Adrenal gland (tissue), 12 donors: ENCODE results near the gene GPATCH8. TPM values are rescaled to one million over a fixed set of nuclear protein-coding genes. Genes with fewer than 3 reads are reported as not detected.

Experiments
- DNase-seq, 7 donors: peaks; one replicate each; pipeline ENCODE4 v3.0.0-alpha.2; 2019 to 2020
- H3K27ac ChIP-seq, 5 donors: fragments of 200-600 bp; sonication (generic) in 4 of 5; 1 replicate in 3 of 5; 2 replicates in 2 of 5; pipeline versions ENCODE4 v1.5.1 to v1.8.0; 2016 to 2020; ENCODE audit warnings: mild to moderate bottlenecking in 1 of 5
- H3K27me3 ChIP-seq: fragments of 200-600 bp; 2 replicates; pipeline ENCODE4 v1.8.0; 2021
- H3K36me3 ChIP-seq, 2 donors: fragments of 200-600 bp; replicated peaks in 1 of 2; 1 replicate in 1 of 2; 2 replicates in 1 of 2; pipeline versions ENCODE4 v1.5.1 to v1.8.0; 2018 to 2022
- H3K4me1 ChIP-seq, 2 donors: fragments of 200-600 bp; replicated peaks in 1 of 2; 1 replicate in 1 of 2; 2 replicates in 1 of 2; pipeline versions ENCODE4 v1.5.1 to v1.8.0; 2018 to 2021
- H3K4me3 ChIP-seq, 4 donors: fragments of 200-600 bp; sonication (generic) in 3 of 4; one replicate each; pipeline ENCODE4 v1.5.1; 2016 to 2018
- H3K9me3 ChIP-seq, 3 donors: fragments of 200-600 bp; sonication (generic) in 1 of 3; replicated peaks in 1 of 3; 1 replicate in 2 of 3; 2 replicates in 1 of 3; pipeline versions ENCODE4 v1.5.1 to v1.8.0; 2016 to 2021
- POLR2A ChIP-seq, 2 donors: fragments of 450-650 bp; IDR thresholded peaks; one replicate each; pipeline ENCODE4 v1.6.1; 2017; ENCODE audit warnings: antibody characterized with exemption in 2 of 2, mild to moderate bottlenecking in 2 of 2, moderate library complexity in 1 of 2
- WGBS, 4 donors: extraction: QIAGEN DNeasy Blood & Tissue Kit in 2 of 4; methylation state at CpG; one replicate each; pipeline versions ENCODE4 v1.1.5 to v1.1.7; 2013 to 2017; 5-methylcytosine and 5-hydroxymethylcytosine counted together
- intact Hi-C, 2 donors: fragments of 100-400 bp; cut with DNase I; formaldehyde crosslinking; loops; one replicate each; pipeline versions ENCODE4 v1.14.1 to v1.15.0; 2022 to 2023
- polyA plus RNA-seq, 3 donors: library from polyadenylated mRNA; stranded (reverse); fragments of 200-250 nt in 2 of 3; fragments of 350-450 nt in 1 of 3; fragmentation: Illumina TruSeq in 1 of 3; extraction: RNeasy Lipid Tissue Mini Kit (QIAGEN cat#74804) in 1 of 3; gene quantifications; one replicate each; pipeline ENCODE4 v1.2.3, GENCODE V29; 2013 to 2014
- total RNA-seq, 9 donors: library from RNA; depleted of rRNA in 4 of 9; stranded (reverse); fragments of >200 nt in 4 of 9; fragments of 120-200 nt in 1 of 9; fragmentation: NEBNext Ultra II Directional in 1 of 9; extraction: Animal tissue kit (Norgen Biotek cat#: 25700) in 1 of 9; gene quantifications; one replicate each; pipeline versions ENCODE4 v1.1.0 to v1.2.4, GENCODE V29; 2013 to 2023
- TF ChIP-seq, protein P1 (sequence below), 6 experiments: fragments of 450-650 bp in 4 of 6; fragments of 200-600 bp in 2 of 6; sonication (generic) in 1 of 6; IDR thresholded peaks; 1 replicate in 5 of 6; 2 replicates in 1 of 6; pipeline versions ENCODE4 v1.5.1 to v1.8.0; 2016 to 2021; ENCODE audit warnings: antibody characterized with exemption in 6 of 6, mild to moderate bottlenecking in 2 of 6, moderate library complexity in 1 of 6
- donor health status: healthy with polysubstance abuse.
- donor health status: Bipolar disorder and iron deficiency.
- donor health status: DM: yes; HTN: yes; CAD: no.
- donor health status: DM: no; HTN: no; CAD: no.
- donor health status: DM: no; HTN: no; CAD: no.
- donor health status: DM: yes; HTN: yes; CAD: no.

The GPATCH8 gene
- total and polyA plus RNA-seq, 12 donors, result 7.2 to 33.6 (median 28.8) TPM

DNA sequence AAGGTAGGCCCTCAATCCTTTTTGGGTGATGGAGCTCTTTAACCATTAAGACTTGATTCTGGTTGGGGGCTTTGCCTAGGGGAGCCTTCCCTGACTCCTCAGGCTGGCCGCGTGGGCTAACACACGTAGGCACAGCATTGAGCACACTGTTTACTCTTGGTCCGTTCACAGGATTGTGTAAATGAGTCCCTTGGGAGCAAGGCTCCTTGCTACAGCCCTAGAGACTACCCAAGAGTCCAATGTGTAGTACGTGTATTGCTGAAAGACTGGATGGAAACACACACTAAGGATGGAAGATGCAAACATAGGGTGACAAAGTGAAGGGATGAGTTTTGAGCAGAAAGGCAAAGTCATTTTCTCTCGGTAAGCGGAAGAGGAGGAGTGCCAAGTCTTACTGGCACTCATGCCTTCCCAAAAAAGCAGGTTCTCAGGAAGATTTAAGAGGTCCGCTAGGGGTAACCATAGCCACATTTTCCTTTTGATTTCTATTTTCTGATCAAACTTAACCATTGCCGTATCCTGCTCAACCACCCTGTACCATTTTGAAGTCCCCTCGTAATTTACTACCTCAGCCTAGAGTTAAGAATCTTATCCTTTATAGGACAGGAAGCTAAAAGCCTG is 112.8 kb downstream of the GPATCH8 start:
- DNase-seq, result peak in 2 of 7 donors; percentile 3 to 33
- Histone ChIP-seq H3K27ac (no peak overlapping the region), H3K27me3 (peaks cover 4% of the 10 kb centered on the region), H3K4me3 (no peak overlapping the region), H3K9me3 (no peaks in the 10 kb centered on the region), H3K4me1 (peaks cover 0 to 10% of the 10 kb centered on the region in 2 donors), H3K36me3 (no peaks in the 10 kb centered on the region)
- TF ChIP-seq POLR2A (IDR thresholded peaks at IDR 0.05), result no peak
- TF ChIP-seq, protein P1, sequence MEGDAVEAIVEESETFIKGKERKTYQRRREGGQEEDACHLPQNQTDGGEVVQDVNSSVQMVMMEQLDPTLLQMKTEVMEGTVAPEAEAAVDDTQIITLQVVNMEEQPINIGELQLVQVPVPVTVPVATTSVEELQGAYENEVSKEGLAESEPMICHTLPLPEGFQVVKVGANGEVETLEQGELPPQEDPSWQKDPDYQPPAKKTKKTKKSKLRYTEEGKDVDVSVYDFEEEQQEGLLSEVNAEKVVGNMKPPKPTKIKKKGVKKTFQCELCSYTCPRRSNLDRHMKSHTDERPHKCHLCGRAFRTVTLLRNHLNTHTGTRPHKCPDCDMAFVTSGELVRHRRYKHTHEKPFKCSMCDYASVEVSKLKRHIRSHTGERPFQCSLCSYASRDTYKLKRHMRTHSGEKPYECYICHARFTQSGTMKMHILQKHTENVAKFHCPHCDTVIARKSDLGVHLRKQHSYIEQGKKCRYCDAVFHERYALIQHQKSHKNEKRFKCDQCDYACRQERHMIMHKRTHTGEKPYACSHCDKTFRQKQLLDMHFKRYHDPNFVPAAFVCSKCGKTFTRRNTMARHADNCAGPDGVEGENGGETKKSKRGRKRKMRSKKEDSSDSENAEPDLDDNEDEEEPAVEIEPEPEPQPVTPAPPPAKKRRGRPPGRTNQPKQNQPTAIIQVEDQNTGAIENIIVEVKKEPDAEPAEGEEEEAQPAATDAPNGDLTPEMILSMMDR (IDR thresholded peaks at IDR 0.05), result no peak
- intact Hi-C loops, result loop anchor here in 1 of 2 donors (10.0 kb wide), 1 partner anchor 114 kb away; the partner anchor contains the start of gene GPATCH8
- WGBS, 4 donors, result 77 to 85% (median 80%) methylated on average over 8 to 10 of the region's 10 CpGs

DNA sequence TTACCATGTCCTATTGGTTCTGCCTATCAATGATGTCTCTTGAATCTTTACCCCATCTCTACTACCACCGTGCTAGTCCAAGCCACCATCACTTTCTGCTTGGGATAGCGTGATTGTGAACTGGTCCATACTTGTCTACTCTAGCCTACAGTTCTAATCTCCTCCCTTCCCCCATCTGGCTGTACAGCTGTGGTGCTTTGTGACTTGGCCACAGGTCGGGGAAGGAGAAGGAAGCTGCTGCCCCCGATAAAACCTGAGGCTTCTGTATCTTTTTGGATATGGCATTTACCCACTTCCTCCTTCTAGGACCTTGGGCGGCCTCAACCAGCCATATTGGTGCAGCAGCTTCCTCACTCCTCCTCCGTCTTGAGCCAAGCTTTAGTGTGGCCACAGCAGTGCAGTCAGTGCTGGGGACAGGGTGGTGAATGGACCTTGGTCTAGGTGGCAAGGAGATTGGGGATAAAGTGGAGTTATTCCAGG is 113.4 kb downstream of the GPATCH8 start:
- peak in 1 of 7 donors; percentile 10 for DNase-seq
- H3K36me3 ChIP-seq, result no peaks in the 10 kb centered on the region
- H3K9me3 ChIP-seq, result no peaks in the 10 kb centered on the region
- H3K27me3 ChIP-seq, result peaks cover 4% of the 10 kb centered on the region
- H3K4me3 ChIP-seq, result no peak overlapping the region
- intact Hi-C loops, result loop anchor here in 1 of 2 donors (10.0 kb wide), 1 partner anchor 115 kb away; the partner anchor contains the start of gene GPATCH8
- no peak overlapping the region for H3K27ac ChIP-seq
- WGBS, 4 donors, result 69 to 88% (median 78%) methylated on average over 6 of the region's 6 CpGs
- peaks cover 0 to 11% of the 10 kb centered on the region in 2 donors for H3K4me1 ChIP-seq
- TF ChIP-seq, protein P1 (IDR thresholded peaks at IDR 0.05), result no peak
- TF ChIP-seq POLR2A (IDR thresholded peaks at IDR 0.05), result no peak

DNA sequence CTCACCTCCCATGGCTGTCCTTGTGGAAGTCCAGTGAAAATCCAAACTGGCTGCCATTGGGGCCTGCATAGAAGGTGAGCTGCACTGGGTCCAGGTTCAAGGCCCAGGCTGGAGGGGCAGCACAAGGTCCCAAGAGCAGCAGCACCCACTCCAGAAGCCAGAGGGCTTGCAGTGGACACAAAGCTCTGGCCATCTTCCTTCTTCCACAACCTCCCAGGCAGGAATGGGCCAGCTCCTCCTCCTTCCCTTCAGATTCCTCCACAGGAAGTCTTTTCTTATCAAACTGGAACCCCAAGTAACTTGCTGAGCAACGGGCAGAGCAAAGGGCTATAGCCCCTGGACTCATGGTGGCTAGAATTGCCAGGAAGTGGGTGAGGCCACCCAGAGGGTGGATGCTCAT is 113.9 kb downstream of the GPATCH8 start, which contains the start of gene ITGA2B:
TSS of gene ITGA2B (minus strand) at position 369 of the 400 bp plus-strand sequence. CDS start at position 193, 176 bp downstream.
- H3K27me3 ChIP-seq, result peaks cover 4% of the 10 kb centered on the region
- H3K9me3 ChIP-seq, result no peaks in the 10 kb centered on the region
- TF ChIP-seq, protein P1 (IDR thresholded peaks at IDR 0.05), result no peak
- peaks cover 0 to 11% of the 10 kb centered on the region in 2 donors for H3K4me1 ChIP-seq
- 22 to 100% (median 35%) methylated on average over 1 of the region's 1 CpG for WGBS, 4 donors
- H3K4me3 ChIP-seq, result no peak within 1 kb of the TSS
- no peak within 1 kb of the TSS for H3K27ac ChIP-seq
- DNase-seq, result no peak
- intact Hi-C loops, result no loop called here
- H3K36me3 ChIP-seq, result no peaks in the 10 kb centered on the region

DNA sequence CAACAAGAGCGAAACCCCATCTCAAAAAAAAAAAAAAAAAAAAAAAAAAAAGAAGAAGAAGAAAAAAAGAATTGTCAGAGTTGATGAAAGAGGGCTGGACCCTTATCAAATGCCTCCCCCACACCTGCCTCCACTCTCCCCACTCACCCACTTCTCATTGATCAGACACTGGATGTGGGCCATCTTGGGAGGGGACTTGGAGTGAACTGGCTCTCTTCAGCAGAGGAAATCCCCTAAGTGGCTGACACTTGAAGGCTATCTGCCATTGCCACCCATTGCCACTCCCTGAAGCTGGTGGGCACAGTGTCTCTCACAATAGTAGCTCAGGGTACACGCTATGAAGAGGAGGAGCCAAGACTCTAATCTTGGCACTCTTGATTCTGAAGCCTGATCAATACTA is 115.4 kb downstream of the GPATCH8 start:
- no peak for DNase-seq
- H3K4me1 ChIP-seq, result peaks cover 0 to 11% of the 10 kb centered on the region in 2 donors
- H3K4me3 ChIP-seq, result no peak overlapping the region
- TF ChIP-seq POLR2A (IDR thresholded peaks at IDR 0.05), result no peak
- TF ChIP-seq, protein P1 (IDR thresholded peaks at IDR 0.05), result no peak
- no peaks in the 10 kb centered on the region for H3K36me3 ChIP-seq
- peaks cover 4% of the 10 kb centered on the region for H3K27me3 ChIP-seq
- intact Hi-C loops, result no loop called here
- H3K9me3 ChIP-seq, result no peaks in the 10 kb centered on the region
- WGBS, 4 donors, result 77 to 90% (median 85%) methylated on average over 2 of the region's 2 CpGs
- H3K27ac ChIP-seq, result no peak overlapping the region
